Measurements from ENCODE around the gene TPPP. TPM values are rescaled to one million over a fixed set of nuclear protein-coding genes. Genes with fewer than 3 reads are reported as not detected.

The TPPP gene
- total RNA-seq, 4 donors from 2014 or later: 7.2 to 11.1 (median 8.4) TPM

DNA sequence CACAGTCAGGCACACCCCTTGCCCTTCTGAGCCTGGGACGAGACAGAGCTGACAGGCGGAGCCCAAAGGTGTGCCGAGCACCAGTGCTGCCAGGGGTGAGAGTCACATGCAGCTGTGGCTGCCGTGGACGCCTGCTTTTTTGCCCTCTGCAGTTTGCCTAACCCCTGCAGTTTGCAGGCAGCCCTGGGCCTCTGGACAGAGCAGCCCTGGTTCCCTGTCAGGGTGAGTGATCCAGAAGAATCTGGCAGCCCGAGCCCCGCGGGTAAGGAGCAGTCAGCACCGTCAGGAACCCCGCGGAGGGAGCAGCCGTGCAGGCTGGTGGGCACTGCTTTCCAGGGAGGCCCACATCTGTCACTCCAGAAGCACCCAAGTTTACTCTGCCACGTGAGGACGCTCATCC lies 50.7 kb downstream of the TPPP start:
- Histone ChIP-seq H3K27me3 (no peaks in the 10 kb centered on the region), H3K4me1 (no peaks in the 10 kb centered on the region), H3K4me3 (replicated peaks in 1 of 3) (no peak overlapping the region), H3K9me3 (no peaks in the 10 kb centered on the region), H3K27ac (no peak overlapping the region), H3K36me3 (peaks cover 8 to 10% of the 10 kb centered on the region in 2 donors)
- DNase-seq: no peak
- intact Hi-C loops (cut with DNase I): no loop called here
- 87 to 96% methylated on average over 8 to 9 of the region's 14 CpGs for WGBS, 2 donors
- TF ChIP-seq CTCF (IDR thresholded peaks at IDR 0.05): no peak
- no peak for TF ChIP-seq POLR2A (IDR thresholded peaks at IDR 0.05)

DNA sequence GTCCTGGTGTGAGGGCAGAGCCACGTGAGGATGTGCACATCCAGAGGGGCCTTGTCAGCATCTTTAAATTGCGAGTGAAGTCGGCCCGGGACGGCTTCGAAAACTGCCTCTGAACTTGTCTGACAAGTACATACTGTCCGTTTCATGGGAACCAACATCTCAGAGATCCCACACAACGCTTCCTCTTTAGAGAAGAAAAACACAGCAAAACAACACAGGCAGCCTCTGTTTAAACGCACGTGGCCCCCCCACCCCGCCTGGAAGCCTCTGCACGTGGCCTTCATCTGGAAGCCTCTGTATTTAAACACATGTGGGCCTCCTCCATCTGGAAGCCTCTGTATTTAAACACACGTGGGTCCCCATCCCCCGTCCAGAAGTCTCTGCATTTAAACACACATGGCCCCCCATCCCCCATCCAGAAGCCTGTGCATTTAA lies 51.8 kb downstream of the TPPP start:
- Histone ChIP-seq H3K4me1 (no peaks in the 10 kb centered on the region), H3K36me3 (peaks cover 8 to 12% of the 10 kb centered on the region in 2 donors), H3K9me3 (no peaks in the 10 kb centered on the region), H3K27ac (no peak overlapping the region), H3K4me3 (replicated peaks in 1 of 3) (no peak overlapping the region), H3K27me3 (no peaks in the 10 kb centered on the region)
- DNase-seq: no peak
- intact Hi-C loops (cut with DNase I): no loop called here
- 89 to 91% methylated on average over 9 to 14 of the region's 14 CpGs for WGBS, 2 donors
- no peak for TF ChIP-seq POLR2A (IDR thresholded peaks at IDR 0.05)

DNA sequence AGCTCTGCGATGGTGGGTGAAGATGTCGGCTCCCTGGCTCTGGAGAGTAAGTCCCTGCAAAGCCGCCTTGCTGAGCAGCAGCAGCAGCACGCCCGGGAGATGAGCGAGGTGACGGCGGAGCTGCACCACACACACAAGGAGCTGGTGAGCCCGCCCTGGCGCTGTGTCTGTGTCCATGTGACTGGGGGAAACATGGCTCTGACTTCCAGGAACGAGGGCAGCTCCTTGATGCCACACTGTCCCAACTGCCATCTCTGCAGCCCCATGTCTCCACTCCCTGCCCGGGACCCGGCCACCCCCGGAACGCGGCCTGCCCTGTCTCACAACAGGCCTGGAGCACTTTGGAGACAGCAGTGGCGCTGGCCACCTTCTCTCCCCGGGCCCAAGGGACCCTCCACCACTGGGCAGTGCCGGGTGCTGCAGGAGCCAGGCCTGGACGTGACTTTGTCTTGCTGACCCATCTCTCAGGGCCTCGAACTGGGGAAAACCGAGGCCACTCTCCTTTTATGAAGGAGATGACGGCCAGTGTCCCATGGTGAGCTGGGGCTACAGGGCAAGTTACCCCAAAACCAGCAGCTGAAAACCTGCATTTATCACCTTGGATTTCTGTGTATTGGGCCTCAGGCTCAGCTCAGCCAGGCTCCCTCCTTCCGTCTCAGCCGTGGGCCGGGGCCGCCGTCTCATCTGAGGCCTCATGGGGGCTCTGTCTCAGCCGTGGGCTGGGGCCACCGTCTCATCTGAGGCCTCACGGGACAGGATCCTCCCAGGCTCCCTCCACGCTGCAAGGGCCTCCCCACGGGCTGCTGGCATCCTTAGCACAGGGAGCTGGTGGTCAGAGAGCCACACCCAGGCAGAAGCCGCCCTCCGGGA lies 52.5 kb downstream of the TPPP start:
- WGBS, 2 donors: 94 to 95% methylated on average over 11 to 20 of the region's 35 CpGs
- no peaks in the 10 kb centered on the region for H3K27me3 ChIP-seq
- peaks cover 9 to 15% of the 10 kb centered on the region in 2 donors for H3K36me3 ChIP-seq
- TF ChIP-seq CTCF (IDR thresholded peaks at IDR 0.05) (no peak), POLR2A (IDR thresholded peaks at IDR 0.05) (no peak)
- no peak for DNase-seq
- H3K4me3 ChIP-seq (replicated peaks in 1 of 3): no peak overlapping the region
- no peaks in the 10 kb centered on the region for H3K9me3 ChIP-seq
- H3K4me1 ChIP-seq: no peaks in the 10 kb centered on the region
- H3K27ac ChIP-seq: no peak overlapping the region
- intact Hi-C loops (cut with DNase I): no loop called here

DNA sequence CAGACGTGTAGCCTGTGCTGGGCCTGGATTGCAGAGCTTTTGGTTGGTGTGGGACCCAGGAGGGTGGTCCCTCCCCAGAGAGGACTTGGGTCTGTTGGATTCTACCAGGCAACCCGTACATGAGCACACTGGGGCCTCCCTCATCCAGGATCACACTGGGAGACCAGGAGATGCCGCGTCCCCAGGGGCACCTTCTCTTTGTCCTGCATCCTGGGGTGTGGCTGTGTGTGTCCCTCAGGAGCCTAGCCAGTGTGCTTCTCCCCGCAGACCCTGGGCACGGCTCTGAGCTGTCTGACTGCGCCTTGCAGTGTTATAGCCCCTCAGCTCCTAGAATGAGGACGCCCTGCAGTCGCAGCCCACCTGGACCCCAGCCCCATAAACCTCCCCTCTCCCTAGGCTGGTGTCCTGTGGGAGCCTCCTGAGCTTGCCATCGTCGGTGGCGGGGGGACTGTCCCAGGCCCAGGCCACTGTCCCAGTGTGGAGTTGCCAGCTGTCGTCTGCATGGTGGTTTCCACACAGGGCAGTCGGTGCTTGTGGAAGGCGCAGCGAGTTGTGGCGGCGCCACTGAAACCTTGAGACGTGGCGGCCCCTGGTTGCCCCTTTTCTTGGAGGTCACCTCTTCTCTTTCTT lies 53.5 kb downstream of the TPPP start:
- no peak for TF ChIP-seq CTCF (IDR thresholded peaks at IDR 0.05)
- no peak for TF ChIP-seq POLR2A (IDR thresholded peaks at IDR 0.05)
- 96 to 97% methylated on average over 7 to 14 of the region's 20 CpGs for WGBS, 2 donors
- Histone ChIP-seq H3K27ac (no peak overlapping the region), H3K9me3 (no peaks in the 10 kb centered on the region), H3K4me1 (no peaks in the 10 kb centered on the region), H3K4me3 (replicated peaks in 1 of 3) (no peak overlapping the region), H3K36me3 (peaks cover 12 to 17% of the 10 kb centered on the region in 2 donors), H3K27me3 (no peaks in the 10 kb centered on the region)
- DNase-seq: no peak
- intact Hi-C loops (cut with DNase I): no loop called here

DNA sequence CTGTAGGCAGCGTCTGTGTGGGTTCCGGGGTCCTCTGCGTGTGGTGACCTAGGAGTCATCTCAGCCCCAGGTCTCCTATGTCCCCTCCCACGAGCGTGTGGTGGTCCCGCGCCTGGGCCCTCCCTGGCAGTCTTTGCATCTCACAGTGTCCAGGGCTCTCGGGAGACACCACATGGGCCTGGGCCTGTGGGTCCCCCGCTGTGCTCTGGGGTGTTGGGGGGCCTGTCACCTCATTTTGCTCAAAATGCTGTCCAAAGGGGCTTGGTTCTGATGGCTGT lies 54.0 kb downstream of the TPPP start:
- Histone ChIP-seq H3K27me3 (no peaks in the 10 kb centered on the region), H3K36me3 (peaks cover 12 to 17% of the 10 kb centered on the region in 2 donors), H3K4me3 (replicated peaks in 1 of 3) (no peak overlapping the region), H3K9me3 (no peaks in the 10 kb centered on the region), H3K4me1 (no peaks in the 10 kb centered on the region), H3K27ac (no peak overlapping the region)
- DNase-seq: no peak
- intact Hi-C loops (cut with DNase I): no loop called here
- 100% methylated on average over 8 of the region's 9 CpGs; no CpG with 5 or more reads in 1 of the 2 donors for WGBS, 2 donors
- TF ChIP-seq POLR2A (IDR thresholded peaks at IDR 0.05) (no peak), CTCF (IDR thresholded peaks at IDR 0.05) (no peak)
